Keratinocyte (primary cell): ENCODE measurements around the gene ALDH3A2.

ENCODE experiments used
- CTCF ChIP-seq, 3 experiments: IDR thresholded peaks in 1 of 3; conservative IDR thresholded peaks in 1 of 3; optimal IDR thresholded peaks in 1 of 3; 2 replicates in 2 of 3; 3 replicates in 1 of 3; pipeline versions ENCODE3 to v1.5.1; 2011; ENCODE audit warnings: low read length in 3 of 3, mild to moderate bottlenecking in 3 of 3, moderate library complexity in 2 of 3, control low read depth in 1 of 3, inconsistent platforms in 1 of 3; ENCODE audit not compliant: insufficient read depth in 2 of 3; ENCODE audit errors: extremely low read depth in 1 of 3
- EZH2 ChIP-seq: IDR thresholded peaks from one replicate; pipeline ENCODE4 v1.6.1; 2012; ENCODE audit warnings: inconsistent platforms, mild to moderate bottlenecking, low read length, moderate library complexity

DNA sequence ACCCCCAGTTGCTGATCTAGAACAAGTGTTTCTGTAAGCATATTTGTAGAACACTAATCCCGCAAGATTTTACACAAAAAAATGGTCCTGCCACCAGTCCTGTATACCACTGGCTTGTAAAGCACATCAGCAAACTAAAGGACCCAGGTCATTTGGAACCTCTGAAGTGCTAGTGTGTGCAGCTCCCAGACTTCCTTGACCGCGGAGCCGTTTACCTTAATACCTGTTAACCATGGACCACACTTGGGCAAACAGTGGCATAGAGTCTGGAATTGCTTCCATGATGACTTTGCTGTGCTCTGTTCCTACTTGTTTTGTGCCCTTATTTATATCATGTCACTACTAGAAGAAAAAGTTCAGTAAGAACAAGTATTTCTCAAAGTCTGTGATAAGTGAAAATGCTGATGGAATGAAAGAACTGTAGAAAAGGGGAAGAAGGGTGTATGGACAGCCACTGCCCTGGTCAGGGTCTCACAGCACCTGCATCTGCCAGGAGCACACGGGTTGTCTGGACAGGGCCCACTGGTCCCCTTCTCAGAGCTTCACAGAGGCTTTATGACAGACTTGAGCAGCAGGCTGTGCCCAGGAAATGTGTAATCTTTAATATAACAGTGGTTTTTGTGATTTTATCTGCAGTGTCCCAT lies 29.3 kb downstream of the ALDH3A2 start:
- TF ChIP-seq CTCF (optimal IDR thresholded peaks at IDR 0.05 in 1 of 3, IDR thresholded peaks at IDR 0.05 in 1 of 3, conservative IDR thresholded peaks at IDR 0.05 in 1 of 3; ENCODE audit: extremely low read depth in 1 of 3, insufficient read depth in 2 of 3, low read length in 3 of 3) (no peak), EZH2 (no peak)
